H1 (cell line): ENCODE measurements around the gene MYH7B. TPM values are rescaled to one million over a fixed set of nuclear protein-coding genes. Genes with fewer than 3 reads are reported as not detected.

Experiments used
- JUN ChIP-seq: IDR thresholded peaks from 2 replicates; pipeline ENCODE4 v1.6.1; 2011; ENCODE audit warnings: low read depth, mild to moderate bottlenecking, improper control_type of control experiment, low read length
- SAP30 ChIP-seq: fragments of 300-600 bp; sonication (generic); IDR thresholded peaks from 2 replicates; pipeline ENCODE4 v1.7.1; 2012; ENCODE audit warnings: low read length, moderate library complexity, mild to moderate bottlenecking, inconsistent platforms; ENCODE audit not compliant: insufficient read depth, insufficient replicate concordance
- polyA plus RNA-seq, 7 experiments: library from polyadenylated mRNA; depleted of rRNA in 3 of 7; stranded (reverse) in 5 of 7; unstranded in 2 of 7; fragments of >200 nt in 5 of 7; fragments of 200-250 nt in 2 of 7; gene quantifications; 1 replicate in 5 of 7; 2 replicates in 1 of 7; 4 replicates in 1 of 7; pipeline versions ENCODE4 v1.2.1 to v1.2.3, GENCODE V29; 2011 to 2013; ENCODE audit warnings: missing spikeins in 2 of 7, mixed read lengths in 2 of 7
- total RNA-seq: library from RNA; stranded (reverse); fragmentation: NEBNext Ultra II Directional; extraction: Animal tissue kit (Norgen Biotek cat#: 25700); gene quantifications from 2 replicates; pipeline ENCODE4 v1.2.1, GENCODE V29; 2021

MYH7B gene
- total and polyA plus RNA-seq, 2 of the 8 experiments (the other 6 are each of a cell fraction or from before 2014, with no cell fraction given) = 0.15 to 0.30 TPM

DNA sequence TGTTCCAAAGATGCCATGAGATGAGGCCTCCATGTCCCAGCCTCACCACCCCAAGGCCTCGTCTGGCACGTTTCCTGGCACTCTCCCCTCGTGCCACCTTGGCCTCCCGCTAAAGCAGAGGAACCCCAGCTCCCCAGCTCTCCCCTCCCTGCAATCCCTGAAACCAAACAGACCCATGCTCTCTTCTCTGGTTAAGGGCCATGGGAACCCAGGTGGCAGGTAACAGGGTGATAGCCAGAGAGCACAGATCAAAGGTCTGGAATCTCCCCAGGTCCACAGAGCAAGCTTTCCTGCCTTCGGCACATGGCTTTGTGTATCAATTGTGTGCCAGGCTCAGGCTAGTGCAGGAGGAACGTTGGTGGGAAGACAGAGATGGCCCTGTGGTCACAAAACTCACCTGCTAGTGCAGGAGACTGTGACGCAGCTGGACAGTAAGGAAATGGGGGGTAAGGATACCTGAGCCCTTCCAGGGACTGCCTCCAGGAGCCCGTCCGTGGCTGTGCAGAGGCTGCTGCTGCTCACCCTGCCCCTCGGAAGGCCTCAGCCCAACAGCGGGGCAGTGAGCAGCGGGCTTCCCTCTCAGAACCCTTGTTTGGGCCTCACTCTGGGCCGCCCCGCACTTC, 39.0 kb downstream of the MYH7B start (continued):
- no peak for TF ChIP-seq JUN
- TF ChIP-seq SAP30 = no peak
